GM19463 (cell line): Measurements from ENCODE around the gene TSPEAR.
"Not testable (repeated sequence)": the region's sequence is repeated elsewhere in the genome, so short reads cannot be mapped to it uniquely, and the experiment has no call there.

Experiments used
- ATAC-seq: cut with Tn5 transposase; IDR thresholded peaks from one replicate; pipeline ENCODE4 v1.9.1; 2021; ENCODE audit warnings: mild to moderate bottlenecking, moderate library complexity; ENCODE audit not compliant: unreplicated experiment

The TSPEAR gene

DNA sequence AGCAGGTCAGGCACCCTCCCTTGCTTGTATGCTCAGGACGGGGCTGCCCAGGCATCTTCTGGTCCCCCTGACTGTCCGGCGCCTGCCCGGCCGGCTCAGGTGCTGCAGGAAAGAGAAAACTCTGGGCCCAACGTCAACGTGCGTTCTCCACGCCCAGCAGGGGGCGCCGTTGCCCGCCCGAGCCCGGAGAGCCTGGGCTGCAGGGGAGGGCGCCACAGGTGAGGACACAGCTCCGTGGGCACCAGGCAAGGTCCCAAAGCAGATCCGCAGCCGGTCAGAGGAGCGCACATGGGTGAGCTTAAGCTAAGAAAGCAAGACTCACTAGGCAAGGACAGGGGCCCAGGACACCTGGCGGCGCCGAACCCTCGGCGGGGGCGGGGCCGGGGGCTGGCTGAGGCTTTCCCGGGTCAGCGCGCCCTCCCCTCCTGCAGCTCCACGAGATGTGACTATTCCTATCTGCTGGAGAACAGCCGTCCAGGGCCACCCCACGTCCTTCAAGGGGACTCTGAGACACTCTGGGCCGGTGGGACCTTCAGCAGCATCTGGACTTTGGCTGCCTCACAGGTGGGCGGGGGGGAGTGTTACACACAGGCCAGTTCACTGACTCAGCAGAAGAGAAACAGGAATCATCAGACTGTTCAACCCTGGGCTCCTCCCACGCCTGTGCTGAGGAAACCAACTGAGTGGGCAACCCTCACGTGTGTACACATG lies 200.7 kb downstream of the TSPEAR start:
- no peak for ATAC-seq

DNA sequence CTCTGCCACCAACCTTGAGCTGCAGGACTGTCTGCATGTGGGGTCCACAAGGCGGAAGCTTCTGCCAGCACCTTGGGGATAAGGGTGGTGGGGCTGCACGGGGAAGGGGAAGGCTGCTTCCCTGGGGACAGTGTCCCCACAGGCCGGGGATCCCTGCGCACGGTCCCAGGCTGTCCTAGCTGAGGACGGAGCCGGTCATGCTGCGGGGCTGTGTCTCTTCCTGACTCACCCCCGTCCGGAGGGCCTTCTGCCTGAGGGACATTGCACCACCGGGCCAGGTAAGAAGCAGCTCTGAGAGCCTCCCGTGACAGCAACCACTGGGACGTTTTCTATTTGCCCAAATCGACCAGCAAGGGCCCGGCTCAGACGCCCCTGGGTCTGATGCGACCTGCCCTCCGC lies 201.3 kb downstream of the TSPEAR start:
- no peak for ATAC-seq

DNA sequence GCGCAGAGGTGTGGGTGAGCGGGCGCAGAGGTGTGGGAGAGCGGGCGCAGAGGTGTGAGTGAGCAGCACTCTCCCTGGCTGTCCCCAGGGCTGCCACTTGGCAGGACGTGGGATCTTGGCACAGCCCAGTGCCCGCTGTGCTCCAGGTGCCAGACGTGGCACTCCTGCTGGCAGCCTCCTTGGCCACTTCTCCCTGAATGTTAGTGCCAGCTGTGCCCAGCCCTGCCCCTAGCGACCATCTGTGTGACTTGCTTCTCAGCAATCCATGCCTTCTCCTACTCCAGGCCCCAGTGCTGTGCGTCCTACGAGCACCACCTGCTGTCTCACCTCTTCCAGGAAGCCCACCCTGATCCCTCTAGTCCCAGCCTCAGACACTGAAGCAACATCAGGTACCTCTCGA lies 201.8 kb downstream of the TSPEAR start:
- ATAC-seq = no peak

DNA sequence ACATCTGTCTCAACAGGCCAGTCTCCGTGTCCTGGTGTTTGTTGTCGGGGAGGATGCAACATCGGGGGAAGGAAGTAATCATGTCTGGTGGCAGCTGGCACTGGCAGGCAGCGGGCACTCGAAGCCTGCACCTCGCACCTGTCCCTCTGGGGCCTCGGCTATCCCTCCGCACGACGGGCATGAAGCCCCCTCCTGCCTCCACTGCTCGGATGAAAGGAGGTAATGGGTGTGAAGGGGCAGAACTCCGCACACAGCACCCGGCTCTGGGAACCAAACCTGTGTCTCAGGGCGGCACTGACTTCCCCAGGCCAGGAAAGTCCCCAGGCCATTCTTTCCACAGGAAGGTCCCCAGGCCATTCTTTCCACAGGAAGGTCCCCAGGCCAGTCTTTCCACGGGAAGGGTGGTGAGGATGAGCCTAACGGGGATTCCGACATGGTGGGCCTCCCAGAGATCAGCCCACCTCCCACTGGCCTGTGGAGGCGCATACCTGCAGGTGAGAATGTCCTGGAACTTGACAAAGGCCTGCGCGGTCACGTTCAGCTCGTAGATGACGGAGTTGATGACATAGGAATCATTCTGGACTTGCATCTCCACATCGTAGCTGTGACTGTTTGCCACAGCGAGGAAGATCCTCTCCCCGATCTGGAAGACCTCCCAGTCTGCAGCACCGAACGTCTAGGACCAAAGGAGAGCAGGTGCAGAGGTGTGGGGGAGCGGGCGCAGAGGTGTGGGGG lies 202.5 kb downstream of the TSPEAR start:
- ATAC-seq = no peak

DNA sequence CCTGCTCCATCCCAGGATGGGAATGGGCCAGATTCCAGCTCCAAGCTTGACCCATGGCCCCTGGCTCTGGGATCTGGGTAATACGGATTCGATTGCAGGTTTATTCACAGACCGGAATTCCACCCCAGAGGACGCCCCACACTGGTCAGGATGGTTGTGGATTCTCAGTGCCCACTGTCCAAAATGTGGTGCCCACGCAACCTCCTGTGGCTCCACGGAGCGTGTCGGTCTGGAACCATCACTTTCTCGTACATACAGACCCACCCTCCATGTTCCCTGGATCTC lies 203.0 kb downstream of the TSPEAR start:
- ATAC-seq = no peak

DNA sequence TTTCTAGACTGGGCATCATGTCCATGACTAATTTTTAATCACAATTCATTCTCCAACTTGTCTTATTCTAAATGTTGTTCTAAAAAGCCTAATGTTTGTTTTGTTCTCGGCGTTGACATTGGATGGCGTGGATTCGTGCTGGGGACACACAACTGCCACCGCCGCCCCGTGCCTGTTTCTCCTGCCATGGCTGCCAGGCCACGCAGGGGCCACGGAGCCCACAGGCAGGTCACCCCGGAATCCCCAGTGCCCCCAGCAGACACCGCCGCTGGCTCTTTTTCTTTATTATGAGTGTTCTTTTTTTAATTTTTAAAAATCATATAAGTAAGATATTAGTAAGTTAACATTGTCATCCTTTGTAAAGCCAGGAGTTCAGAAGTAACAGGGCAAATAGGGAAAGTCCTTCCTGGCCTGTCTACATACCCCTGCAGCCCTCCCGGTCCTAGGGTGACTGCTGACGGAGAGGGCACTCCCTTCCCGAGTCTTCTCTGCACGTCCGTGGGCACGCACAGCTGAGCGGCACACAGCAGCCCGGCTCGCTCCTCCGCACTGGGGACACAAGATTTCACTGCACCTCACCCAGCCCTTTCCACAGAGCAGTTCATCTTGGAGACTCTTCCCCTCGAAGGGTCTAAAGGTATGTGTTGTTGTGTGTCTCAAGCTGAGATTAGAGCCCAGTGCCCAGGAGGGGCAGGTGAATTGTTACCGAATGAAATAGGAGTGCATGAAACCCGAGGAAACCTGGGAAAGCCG lies 203.5 kb downstream of the TSPEAR start:
- no peak for ATAC-seq

DNA sequence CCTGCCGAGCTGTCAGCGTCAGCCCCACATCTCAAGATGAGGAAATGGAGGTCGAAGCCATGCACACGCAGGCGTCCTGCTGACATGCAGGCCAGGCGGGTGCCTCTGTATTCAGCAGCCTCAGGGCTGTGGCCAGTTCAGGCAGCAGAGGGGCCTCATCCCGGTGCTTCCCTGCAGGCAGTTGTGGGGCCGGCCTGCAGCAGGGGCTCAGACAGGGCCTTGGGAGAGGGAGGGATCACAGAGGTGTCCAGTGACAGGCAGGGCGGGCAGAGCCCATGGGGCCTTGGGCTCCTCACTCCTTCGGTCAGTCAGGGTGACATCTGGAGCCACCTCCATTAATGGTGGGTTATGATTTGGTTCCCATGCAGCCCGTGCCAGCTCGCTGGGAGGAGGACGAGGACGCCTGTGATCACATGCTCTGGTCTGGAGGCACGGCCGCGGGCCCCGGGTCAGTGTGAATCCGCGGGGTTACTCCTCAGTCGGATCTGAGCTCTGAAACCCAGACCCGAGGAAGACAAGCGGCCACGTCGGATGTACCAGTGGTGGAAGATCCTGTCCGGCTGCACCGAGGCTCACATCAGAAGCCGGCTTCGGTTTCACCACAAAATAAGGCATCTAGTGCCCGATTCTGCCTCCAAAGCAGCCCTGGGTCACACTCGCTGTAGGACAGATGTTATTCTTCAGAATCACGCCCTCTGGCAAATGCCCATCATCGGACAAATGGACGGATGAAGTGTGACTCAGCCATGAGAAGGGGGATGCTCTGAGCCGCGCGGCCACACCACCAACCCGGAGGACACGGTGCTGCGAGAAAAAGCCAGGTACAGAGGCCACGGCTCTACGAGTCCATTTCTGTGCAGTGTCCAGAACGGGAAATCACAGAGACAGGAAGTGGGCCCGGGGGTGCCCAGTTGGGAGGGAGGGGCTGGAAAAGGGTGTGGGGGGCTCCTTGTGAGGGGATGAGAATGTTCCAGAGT lies 204.8 kb downstream of the TSPEAR start:
- ATAC-seq = no peak

DNA sequence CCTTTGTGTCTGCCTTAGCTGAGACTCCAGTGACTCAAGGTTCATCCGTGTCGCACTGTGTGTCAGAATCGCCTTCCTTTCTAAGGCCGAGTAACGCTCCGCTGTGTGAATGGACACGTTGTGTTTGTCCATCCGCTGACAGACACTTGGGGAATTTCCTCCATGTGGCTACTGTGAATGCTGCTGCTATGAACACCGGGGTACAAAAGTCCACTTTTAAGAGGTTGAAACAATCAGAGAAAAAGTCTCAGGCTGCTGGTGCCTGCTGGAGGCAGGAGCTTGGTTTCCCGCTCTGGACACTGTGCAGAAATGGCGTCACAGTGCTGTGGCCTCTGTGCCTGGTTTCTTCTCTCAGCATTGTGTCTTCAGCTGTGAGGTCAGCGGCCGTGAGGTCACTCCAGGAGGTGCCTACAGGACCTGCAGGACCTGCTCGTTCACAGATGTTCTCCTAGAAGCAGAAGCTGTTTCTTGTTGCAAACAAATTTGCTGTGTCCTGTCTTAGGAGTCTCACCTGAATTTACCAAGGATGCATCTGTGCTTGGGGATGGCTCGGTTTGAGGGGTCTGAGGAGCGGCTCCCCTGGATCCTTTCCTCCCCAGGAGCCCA lies 205.6 kb downstream of the TSPEAR start:
- ATAC-seq = no peak

DNA sequence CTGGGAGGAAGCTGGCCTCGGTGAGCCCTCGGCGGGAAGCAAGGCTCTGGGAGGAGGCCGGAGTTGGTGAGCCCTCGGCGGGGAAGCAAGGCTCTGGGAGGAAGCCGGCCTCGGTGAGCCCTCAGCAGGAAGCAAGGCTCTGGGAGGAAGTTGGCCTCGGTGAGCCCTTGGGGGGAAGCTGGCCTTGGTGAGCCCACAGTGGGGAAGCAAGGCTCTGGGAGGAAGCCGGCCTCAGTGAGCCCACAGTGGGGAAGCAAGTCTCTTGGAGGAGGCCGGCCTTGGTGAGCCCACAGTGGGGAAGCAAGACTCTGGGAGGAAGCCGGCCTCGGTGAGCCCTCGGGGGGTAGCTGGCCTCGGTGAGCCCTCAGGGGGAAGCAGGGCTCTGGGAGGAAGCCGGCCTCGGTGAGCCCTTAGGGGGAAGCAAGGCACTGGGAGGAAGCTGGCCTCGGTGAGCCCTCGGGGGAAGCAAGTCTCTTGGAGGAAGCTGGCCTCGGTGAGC lies 207.4 kb downstream of the TSPEAR start:
- no peak for ATAC-seq

DNA sequence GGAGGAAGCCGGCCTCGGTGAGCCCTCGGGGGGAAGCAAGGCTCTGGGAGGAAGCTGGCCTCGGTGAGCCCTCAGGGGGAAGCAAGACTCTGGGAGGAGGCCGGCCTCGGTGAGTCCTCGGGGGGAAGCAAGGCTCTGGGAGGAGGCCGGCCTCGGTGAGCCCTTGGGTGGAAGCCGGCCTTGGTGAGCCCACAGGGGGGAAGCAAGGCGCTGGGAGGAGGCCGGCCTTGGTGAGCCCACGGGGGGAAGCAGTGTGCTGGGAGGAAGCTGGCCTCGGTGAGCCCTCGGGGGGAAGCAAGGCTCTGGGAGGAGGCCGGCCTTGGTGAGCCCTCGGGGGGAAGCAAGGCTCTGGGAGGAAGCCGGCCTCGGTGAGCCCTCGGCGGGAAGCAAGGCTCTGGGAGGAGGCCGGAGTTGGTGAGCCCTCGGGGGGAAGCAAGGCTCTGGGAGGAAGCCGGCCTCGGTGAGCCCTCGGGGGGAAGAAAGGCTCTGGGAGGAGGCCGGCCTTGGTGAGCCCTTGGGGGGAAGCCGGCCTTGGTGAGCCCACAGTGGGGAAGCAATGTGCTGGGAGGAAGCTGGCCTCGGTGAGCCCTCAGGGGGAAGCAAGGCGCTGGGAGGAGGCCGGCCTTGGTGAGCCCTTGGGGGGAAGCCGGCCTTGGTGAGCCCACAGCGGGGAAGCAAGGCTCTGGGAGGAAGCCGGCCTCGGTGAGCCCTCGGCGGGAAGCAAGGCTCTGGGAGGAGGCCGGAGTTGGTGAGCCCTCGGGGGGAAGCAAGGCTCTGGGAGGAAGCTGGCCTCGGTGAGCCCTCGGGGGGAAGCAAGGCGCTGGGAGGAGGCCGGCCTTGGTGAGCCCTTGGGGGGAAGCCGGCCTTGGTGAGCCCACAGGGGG lies 208.1 kb downstream of the TSPEAR start:
- not testable (repeated sequence) for ATAC-seq

DNA sequence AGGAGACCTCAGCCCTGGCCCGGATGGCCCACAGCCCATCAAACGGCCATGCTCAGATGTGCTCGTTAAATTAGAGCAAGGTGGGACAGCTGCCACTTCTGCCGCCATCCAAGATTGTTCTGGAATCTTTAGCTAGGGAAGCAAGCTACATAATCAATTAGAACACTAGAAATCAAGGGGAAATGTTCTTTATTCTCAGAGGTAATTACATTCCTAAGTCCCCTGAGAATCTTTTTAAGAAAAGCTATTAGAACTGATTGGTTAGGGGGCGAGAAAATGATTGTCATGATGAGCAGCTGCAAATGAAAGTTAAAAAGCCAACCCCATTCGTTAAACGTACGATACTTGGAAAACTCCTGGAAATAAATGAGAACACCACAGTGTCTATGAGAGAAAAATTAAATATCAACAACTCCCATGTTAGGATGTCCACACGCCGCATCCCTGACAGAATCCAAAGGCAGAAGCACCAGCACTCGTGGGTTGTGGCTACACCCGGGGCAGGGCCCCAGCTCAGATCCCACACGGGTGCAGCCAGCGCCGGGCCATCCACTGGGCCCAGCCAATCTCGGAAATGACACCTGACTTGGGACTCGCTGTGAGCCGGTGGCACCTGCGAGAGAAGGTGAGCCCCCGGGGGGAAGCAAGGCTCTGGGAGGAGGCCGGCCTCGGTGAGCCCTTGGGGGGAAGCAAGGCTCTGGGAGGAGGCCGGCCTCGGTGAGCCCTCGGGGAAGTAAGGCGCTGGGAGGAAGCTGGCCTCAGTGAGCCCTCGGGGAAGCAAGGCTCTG lies 209.0 kb downstream of the TSPEAR start:
- ATAC-seq = no peak

DNA sequence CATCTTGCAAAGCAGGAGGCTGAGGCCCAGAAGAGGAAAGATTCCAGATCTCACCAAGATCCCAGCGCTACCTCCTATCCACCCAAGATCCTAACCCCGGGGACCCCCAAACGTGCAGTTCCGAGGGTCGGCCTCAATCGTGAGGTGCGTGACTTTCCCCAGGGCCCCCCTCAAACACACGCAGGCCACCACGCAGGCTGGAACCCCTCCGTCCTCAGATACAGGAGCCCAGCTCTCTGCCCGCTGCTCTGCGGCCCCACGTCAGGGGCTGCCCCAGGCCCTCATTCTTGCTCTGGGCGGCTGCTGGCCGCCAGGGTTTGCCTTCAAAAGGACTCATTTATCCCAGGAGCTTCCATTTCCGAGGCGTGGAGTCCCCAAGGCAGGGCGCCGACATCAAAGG lies 211.3 kb downstream of the TSPEAR start:
- ATAC-seq = no peak

DNA sequence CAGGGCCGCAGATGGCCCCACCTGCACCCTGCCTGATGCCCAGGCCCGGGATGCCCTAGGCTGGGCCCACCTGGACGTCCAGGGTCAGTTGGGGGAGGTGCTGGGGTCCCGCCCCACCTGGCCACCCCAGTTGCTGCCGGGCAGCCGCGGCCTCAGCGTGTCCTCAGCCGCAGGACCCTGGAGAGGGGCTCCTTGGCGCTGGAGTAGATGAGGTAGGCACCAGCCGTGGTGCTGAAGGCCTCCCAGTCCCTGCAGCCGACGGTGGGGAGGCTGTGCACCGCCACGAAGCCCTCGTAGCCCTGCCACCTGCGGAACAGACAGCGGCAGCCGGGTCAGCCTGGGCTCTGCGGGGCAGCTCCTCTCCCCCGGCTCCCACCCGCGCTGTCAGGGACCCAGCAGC lies 211.7 kb downstream of the TSPEAR start:
- ATAC-seq = no peak

DNA sequence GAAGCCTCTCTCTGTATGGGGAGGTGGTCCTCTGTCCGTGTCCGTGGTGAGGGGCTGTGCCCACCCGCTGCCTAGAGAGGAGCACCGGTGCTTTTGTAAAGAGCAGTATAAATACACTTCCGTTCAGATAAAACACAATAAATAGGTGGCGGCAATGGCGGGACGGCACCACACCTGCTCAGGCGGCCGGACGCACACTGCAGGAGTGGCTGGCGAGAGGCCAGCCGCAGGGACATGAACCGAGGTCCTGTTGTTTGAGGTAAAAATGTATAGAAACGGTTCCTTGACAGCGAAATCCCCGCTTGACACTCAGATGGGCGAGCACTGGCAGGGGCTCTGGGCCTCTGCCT lies 212.2 kb downstream of the TSPEAR start:
- ATAC-seq = no peak

DNA sequence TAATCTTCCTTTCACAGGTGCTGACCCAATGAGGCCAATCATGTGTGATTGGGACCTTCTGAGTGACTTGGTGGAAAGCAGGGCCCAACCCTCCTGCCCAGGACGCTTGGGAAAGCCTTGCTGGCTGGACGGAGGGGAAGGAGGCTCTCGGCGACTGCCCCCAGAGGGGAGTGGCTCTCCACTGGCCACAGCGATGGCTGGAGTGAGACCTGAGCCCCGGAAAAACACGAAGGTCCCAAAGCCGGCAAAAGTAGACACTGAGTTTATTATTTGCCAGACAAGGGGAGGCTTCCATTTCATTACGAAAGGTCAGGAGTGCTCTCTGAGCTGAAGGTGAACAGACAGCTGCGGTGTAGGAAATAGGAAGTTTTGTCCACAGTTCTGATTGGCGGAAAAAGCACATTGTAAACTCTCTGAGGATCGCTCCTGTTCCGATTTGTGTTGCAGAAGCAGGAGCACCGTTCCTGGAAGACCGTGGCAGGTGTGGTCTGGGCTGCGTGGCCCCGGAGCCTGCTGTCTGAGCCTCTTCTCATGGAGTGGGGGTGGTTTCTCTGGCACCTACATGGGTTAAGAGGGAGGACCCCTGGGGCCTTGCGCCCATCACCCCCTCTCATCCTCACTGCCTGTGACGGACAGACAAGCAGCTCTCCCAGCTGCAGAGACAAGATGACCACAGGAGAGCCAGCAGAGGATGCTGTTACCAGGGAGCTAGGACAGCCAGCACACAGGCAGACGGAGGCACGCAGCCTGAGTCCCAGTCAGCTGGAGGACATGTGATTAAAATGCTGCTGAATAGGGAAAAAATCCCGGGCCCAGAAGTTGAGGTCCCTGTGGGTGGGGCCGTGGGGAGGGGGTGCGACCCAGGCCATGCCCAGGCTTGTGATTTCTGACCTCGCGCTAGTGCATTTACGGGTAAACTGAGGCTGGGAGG lies 212.8 kb downstream of the TSPEAR start:
- no peak for ATAC-seq

DNA sequence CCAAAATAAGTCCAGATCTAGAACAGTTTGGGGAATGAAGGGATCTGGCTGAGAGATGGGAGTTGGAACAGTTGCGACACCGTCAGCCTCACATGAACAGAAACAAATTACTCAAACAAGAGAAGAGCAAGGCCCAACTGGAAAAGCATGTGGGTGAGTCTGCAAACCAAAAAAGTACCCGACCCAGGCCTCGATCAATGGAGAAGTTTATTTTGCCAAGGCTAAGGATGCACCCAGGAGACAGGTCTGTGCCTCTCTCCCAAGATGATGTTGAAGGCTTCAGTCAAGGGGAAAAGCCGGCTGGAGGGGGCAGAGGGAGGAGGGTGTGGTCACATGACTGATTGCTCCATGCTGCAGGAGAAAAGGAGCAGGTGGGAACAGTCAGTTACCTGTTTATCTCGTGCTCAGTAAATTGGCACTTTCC lies 213.7 kb downstream of the TSPEAR start:
- ATAC-seq = no peak
